Ascending aorta (tissue), 2 donors: ENCODE results near the gene MAP3K5. TPM values are rescaled to one million over a fixed set of nuclear protein-coding genes. Genes with fewer than 3 reads are reported as not detected.
A peak's percentile ranks its signal among the peaks of the same experiment; 100 is the strongest.

Source experiments
- DNase-seq, 2 donors: peaks; one replicate each; pipeline ENCODE4 v3.0.0-alpha.2; 2019; ENCODE audit warnings: low spot score in 2 of 2
- H3K27ac ChIP-seq, 2 donors: fragments of 200-600 bp; sonication (generic); one replicate each; pipeline ENCODE4 v1.5.1; 2016 to 2017; ENCODE audit warnings: mild to moderate bottlenecking in 1 of 2
- H3K27me3 ChIP-seq: fragments of 200-600 bp; sonication (generic); one replicate; pipeline ENCODE4 v1.5.1; 2017
- H3K36me3 ChIP-seq, 2 donors: fragments of 200-600 bp; sonication (generic); one replicate each; pipeline ENCODE4 v1.5.1; 2016
- H3K4me1 ChIP-seq, 2 donors: fragments of 200-600 bp; sonication (generic); one replicate each; pipeline ENCODE4 v1.5.1; 2016 to 2017; ENCODE audit warnings: mild to moderate bottlenecking in 1 of 2
- H3K4me3 ChIP-seq, 2 donors: fragments of 200-600 bp; sonication (generic); one replicate each; pipeline ENCODE4 v1.5.1; 2016 to 2017; ENCODE audit warnings: mild to moderate bottlenecking in 1 of 2
- H3K9me3 ChIP-seq, 2 donors: fragments of 200-600 bp; sonication (generic); one replicate each; pipeline ENCODE4 v1.5.1; 2016
- CTCF ChIP-seq, 3 experiments: fragments of 200-600 bp in 2 of 3; fragments of 450-650 bp in 1 of 3; sonication (generic) in 2 of 3; IDR thresholded peaks; one replicate each; pipeline ENCODE4 v1.5.1; 2016 to 2019; ENCODE audit warnings: antibody characterized with exemption in 3 of 3, mild to moderate bottlenecking in 1 of 3, moderate library complexity in 1 of 3
- intact Hi-C: fragments of 100-400 bp; cut with DNase I; formaldehyde crosslinking; loops from one replicate; pipeline ENCODE4 v1.15.1; 2023
- total RNA-seq: library from RNA; depleted of rRNA; stranded (reverse); fragments of >200 nt; gene quantifications from one replicate; pipeline ENCODE4 v1.1.0, GENCODE V29; 2016

Gene MAP3K5
- total RNA-seq, 1 donor from 2014 or later = 40.9 TPM

GRCh38 chr6:136676075-136676474, 116.2 kb downstream of the MAP3K5 start:
- intact Hi-C loops = no loop called here
- H3K27ac ChIP-seq = no peak overlapping the region
- no peak overlapping the region for H3K4me3 ChIP-seq
- H3K36me3 ChIP-seq = peaks cover 0 to 4% of the 10 kb centered on the region in 2 donors
- no peaks in the 10 kb centered on the region for H3K27me3 ChIP-seq
- TF ChIP-seq CTCF (IDR thresholded peaks at IDR 0.05) = no peak
- DNase-seq = no peak
- no peaks in the 10 kb centered on the region for H3K4me1 ChIP-seq
- H3K9me3 ChIP-seq = no peaks in the 10 kb centered on the region

- no peaks in the 10 kb centered on the region for H3K27me3 ChIP-seq
- no peak for TF ChIP-seq CTCF (IDR thresholded peaks at IDR 0.05)
- H3K4me3 ChIP-seq = no peak overlapping the region
- DNase-seq = no peak
- intact Hi-C loops = no loop called here
- H3K36me3 ChIP-seq = peaks cover 0 to 8% of the 10 kb centered on the region in 2 donors
- H3K9me3 ChIP-seq = no peaks in the 10 kb centered on the region
- no peak overlapping the region for H3K27ac ChIP-seq
- peaks cover 0 to 5% of the 10 kb centered on the region in 2 donors for H3K4me1 ChIP-seq
Observed at GRCh38 chr6:136673571-136673970, 118.7 kb downstream of the MAP3K5 start.

GRCh38 chr6:136672144-136672543, 120.1 kb downstream of the MAP3K5 start:
- no peaks in the 10 kb centered on the region for H3K9me3 ChIP-seq
- no peaks in the 10 kb centered on the region for H3K27me3 ChIP-seq
- DNase-seq = no peak
- H3K4me1 ChIP-seq = peaks cover 0 to 5% of the 10 kb centered on the region in 2 donors
- peak overlapping the region in 1 of 2 donors; percentile 5 for H3K27ac ChIP-seq
- intact Hi-C loops = no loop called here
- H3K36me3 ChIP-seq = peaks cover 7 to 16% of the 10 kb centered on the region in 2 donors
- no peak overlapping the region for H3K4me3 ChIP-seq
- TF ChIP-seq CTCF (IDR thresholded peaks at IDR 0.05) = no peak

GRCh38 chr6:136669299-136669699, 123.0 kb downstream of the MAP3K5 start:
- TF ChIP-seq CTCF (IDR thresholded peaks at IDR 0.05) = no peak

GRCh38 chr6:136668571-136668970, 123.7 kb downstream of the MAP3K5 start:
- peaks cover 16 to 23% of the 10 kb centered on the region in 2 donors for H3K36me3 ChIP-seq
- no peaks in the 10 kb centered on the region for H3K27me3 ChIP-seq
- no peak for TF ChIP-seq CTCF (IDR thresholded peaks at IDR 0.05)
- no peaks in the 10 kb centered on the region for H3K9me3 ChIP-seq
- intact Hi-C loops = no loop called here
- DNase-seq = no peak
- no peak overlapping the region for H3K27ac ChIP-seq
- H3K4me1 ChIP-seq = peaks cover 0 to 5% of the 10 kb centered on the region in 2 donors
- H3K4me3 ChIP-seq = no peak overlapping the region

More at GRCh38 chr6:136669299-136669699, 123.0 kb downstream of the MAP3K5 start:
- intact Hi-C loops = no loop called here
- Histone ChIP-seq H3K27me3 (no peaks in the 10 kb centered on the region), H3K36me3 (peaks cover 15 to 23% of the 10 kb centered on the region in 2 donors), H3K27ac (no peak overlapping the region), H3K4me1 (peaks cover 0 to 5% of the 10 kb centered on the region in 2 donors), H3K9me3 (no peaks in the 10 kb centered on the region), H3K4me3 (no peak overlapping the region)
- DNase-seq = no peak

GRCh38 chr6:136666041-136666440, 126.2 kb downstream of the MAP3K5 start:
- peaks cover 0 to 5% of the 10 kb centered on the region in 2 donors for H3K4me1 ChIP-seq
- H3K9me3 ChIP-seq = no peaks in the 10 kb centered on the region
- no peak for TF ChIP-seq CTCF (IDR thresholded peaks at IDR 0.05)
- H3K4me3 ChIP-seq = no peak overlapping the region
- no peak overlapping the region for H3K27ac ChIP-seq
- intact Hi-C loops = no loop called here
- H3K36me3 ChIP-seq = peaks cover 16 to 23% of the 10 kb centered on the region in 2 donors
- no peaks in the 10 kb centered on the region for H3K27me3 ChIP-seq
- no peak for DNase-seq
